Kidney epithelial cell (primary cell): ENCODE data around the gene NTM. TPM values are rescaled to one million over a fixed set of nuclear protein-coding genes. Genes with fewer than 3 reads are reported as not detected.

ENCODE experiments used
- DNase-seq: peaks from one replicate; pipeline ENCODE4 v3.0.0-alpha.2; 2010; ENCODE audit warnings: low read depth
- H3K27me3 ChIP-seq: 2 replicates; pipeline ENCODE4 v1.6.0; 2011; ENCODE audit warnings: low read length; ENCODE audit not compliant: control insufficient read depth, insufficient read depth
- H3K36me3 ChIP-seq: 2 replicates; pipeline ENCODE4 v1.5.1; 2011; ENCODE audit warnings: low read length; ENCODE audit not compliant: control insufficient read depth, insufficient read depth
- H3K4me3 ChIP-seq: 2 replicates; pipeline ENCODE4 v1.5.1; 2011; ENCODE audit warnings: low read depth, mild to moderate bottlenecking, control low read depth, low read length
- CTCF ChIP-seq: IDR thresholded peaks from 2 replicates; pipeline ENCODE4 v1.5.1; 2011; ENCODE audit warnings: mild to moderate bottlenecking, moderate library complexity, low read length, control low read depth, inconsistent platforms; ENCODE audit not compliant: insufficient read depth, poor library complexity, severe bottlenecking
- total RNA-seq: library from RNA; depleted of rRNA; stranded (reverse); fragments of >200 nt; gene quantifications from 2 replicates; pipeline ENCODE4 v1.2.3, GENCODE V29; 2015

Gene NTM
- total RNA-seq, 1 donor from 2014 or later: 111 TPM

GRCh38 chr11:131683666-131684065 is 313.3 kb downstream of the NTM start:
- no peak overlapping the region for H3K4me3 ChIP-seq
- DNase-seq: no peak
- no peak for TF ChIP-seq CTCF
- H3K27me3 ChIP-seq: peaks cover 18% of the 10 kb centered on the region
- no peaks in the 10 kb centered on the region for H3K36me3 ChIP-seq

GRCh38 chr11:131684111-131685060 is 314.0 kb downstream of the NTM start:
- TF ChIP-seq CTCF: no peak
- DNase-seq: no peak
- peaks cover 18% of the 10 kb centered on the region for H3K27me3 ChIP-seq
- no peaks in the 10 kb centered on the region for H3K36me3 ChIP-seq
- no peak overlapping the region for H3K4me3 ChIP-seq

- no peak for DNase-seq
- TF ChIP-seq CTCF: no peak
- Histone ChIP-seq H3K4me3 (no peak overlapping the region), H3K36me3 (no peaks in the 10 kb centered on the region), H3K27me3 (peaks cover 18% of the 10 kb centered on the region)
Measured at GRCh38 chr11:131685206-131685605, 314.8 kb downstream of the NTM start.

- Histone ChIP-seq H3K27me3 (peaks cover 18% of the 10 kb centered on the region), H3K4me3 (no peak overlapping the region), H3K36me3 (no peaks in the 10 kb centered on the region)
- no peak for TF ChIP-seq CTCF
- DNase-seq: no peak
Measured at GRCh38 chr11:131685906-131686305, 315.5 kb downstream of the NTM start.

GRCh38 chr11:131686836-131687235 is 316.4 kb downstream of the NTM start:
- H3K4me3 ChIP-seq: no peak overlapping the region
- DNase-seq: no peak
- TF ChIP-seq CTCF: no peak
- H3K36me3 ChIP-seq: no peaks in the 10 kb centered on the region
- peaks cover 20% of the 10 kb centered on the region for H3K27me3 ChIP-seq
